HEK293 (cell line): Measurements from ENCODE around the gene RGS13.

ENCODE experiments used
- HOXA7 ChIP-seq: sonication (generic); formaldehyde crosslinking; IDR thresholded peaks from 2 replicates; pipeline ENCODE4 v1.8.1; 2022; ENCODE audit warnings: missing genetic modification reagents, borderline replicate concordance
- ZNF140 ChIP-seq: fragments of 450-650 bp; formaldehyde crosslinking; IDR thresholded peaks from 2 replicates; pipeline ENCODE4 v1.5.1; 2016; ENCODE audit warnings: missing biosample characterization, missing genetic modification characterization
- ZNF266 ChIP-seq: fragments of 450-650 bp; formaldehyde crosslinking; IDR thresholded peaks from 2 replicates; pipeline ENCODE4 v1.5.1; 2016; ENCODE audit warnings: missing biosample characterization, missing genetic modification characterization, low read depth
- ZNF660 ChIP-seq: fragments of 450-650 bp; IDR thresholded peaks from 2 replicates; pipeline ENCODE4 v1.5.1; 2018; ENCODE audit warnings: missing biosample characterization, mild to moderate bottlenecking, missing genetic modification characterization
- TF ChIP-seq, protein P1 (sequence below): fragments of 450-650 bp; formaldehyde crosslinking; IDR thresholded peaks from 2 replicates; pipeline ENCODE4 v1.5.1; 2016; ENCODE audit warnings: missing biosample characterization, missing genetic modification characterization
- TF ChIP-seq, protein P2 (sequence below): fragments of 450-650 bp; formaldehyde crosslinking; IDR thresholded peaks from 2 replicates; pipeline ENCODE4 v1.5.1; 2016; ENCODE audit warnings: missing biosample characterization, missing genetic modification characterization

DNA sequence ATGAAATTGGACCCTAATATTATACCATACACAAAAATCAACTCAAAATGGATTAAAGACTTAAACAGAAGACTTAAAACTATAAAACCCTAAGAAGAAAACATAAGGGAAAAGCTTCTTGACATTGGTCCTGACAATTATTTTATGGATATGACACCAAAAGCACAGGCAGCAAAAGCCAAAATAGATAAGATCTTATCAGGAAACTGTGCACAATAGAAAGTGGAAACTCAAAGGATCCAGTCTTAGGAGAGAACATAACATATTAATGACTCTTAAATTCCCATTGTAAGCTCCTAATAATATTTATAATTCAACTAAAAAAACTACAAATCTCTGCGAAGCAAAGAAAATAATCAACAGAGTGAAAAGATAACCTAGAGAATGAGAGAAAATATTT lies 39.8 kb downstream of the RGS13 start:
- TF ChIP-seq, protein P1, sequence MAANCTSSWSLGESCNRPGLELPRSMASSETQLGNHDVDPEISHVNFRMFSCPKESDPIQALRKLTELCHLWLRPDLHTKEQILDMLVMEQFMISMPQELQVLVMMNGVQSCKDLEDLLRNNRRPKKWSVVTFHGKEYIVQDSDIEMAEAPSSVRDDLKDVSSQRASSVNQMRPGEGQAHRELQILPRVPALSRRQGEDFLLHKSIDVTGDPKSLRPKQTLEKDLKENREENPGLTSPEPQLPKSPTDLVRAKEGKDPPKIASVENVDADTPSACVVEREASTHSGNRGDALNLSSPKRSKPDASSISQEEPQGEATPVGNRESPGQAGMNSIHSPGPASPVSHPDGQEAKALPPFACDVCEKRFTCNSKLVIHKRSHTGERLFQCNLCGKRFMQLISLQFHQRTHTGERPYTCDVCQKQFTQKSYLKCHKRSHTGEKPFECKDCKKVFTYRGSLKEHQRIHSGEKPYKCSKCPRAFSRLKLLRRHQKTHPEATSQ (tag by site-specific recombination): no peak
- TF ChIP-seq HOXA7 (CRISPR knock-in tag): no peak
- TF ChIP-seq, protein P2, sequence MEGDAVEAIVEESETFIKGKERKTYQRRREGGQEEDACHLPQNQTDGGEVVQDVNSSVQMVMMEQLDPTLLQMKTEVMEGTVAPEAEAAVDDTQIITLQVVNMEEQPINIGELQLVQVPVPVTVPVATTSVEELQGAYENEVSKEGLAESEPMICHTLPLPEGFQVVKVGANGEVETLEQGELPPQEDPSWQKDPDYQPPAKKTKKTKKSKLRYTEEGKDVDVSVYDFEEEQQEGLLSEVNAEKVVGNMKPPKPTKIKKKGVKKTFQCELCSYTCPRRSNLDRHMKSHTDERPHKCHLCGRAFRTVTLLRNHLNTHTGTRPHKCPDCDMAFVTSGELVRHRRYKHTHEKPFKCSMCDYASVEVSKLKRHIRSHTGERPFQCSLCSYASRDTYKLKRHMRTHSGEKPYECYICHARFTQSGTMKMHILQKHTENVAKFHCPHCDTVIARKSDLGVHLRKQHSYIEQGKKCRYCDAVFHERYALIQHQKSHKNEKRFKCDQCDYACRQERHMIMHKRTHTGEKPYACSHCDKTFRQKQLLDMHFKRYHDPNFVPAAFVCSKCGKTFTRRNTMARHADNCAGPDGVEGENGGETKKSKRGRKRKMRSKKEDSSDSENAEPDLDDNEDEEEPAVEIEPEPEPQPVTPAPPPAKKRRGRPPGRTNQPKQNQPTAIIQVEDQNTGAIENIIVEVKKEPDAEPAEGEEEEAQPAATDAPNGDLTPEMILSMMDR (tag by site-specific recombination): no peak
- TF ChIP-seq ZNF266 (tag by site-specific recombination): no peak
- no peak for TF ChIP-seq ZNF140 (tag by site-specific recombination)
- TF ChIP-seq ZNF660: no peak
